H1 (cell line): ENCODE data around the gene UBE2Q2. TPM values are rescaled to one million over a fixed set of nuclear protein-coding genes. Genes with fewer than 3 reads are reported as not detected.

Experiments used
- polyA plus RNA-seq, 7 experiments: library from polyadenylated mRNA; depleted of rRNA in 3 of 7; stranded (reverse) in 5 of 7; unstranded in 2 of 7; fragments of >200 nt in 5 of 7; fragments of 200-250 nt in 2 of 7; gene quantifications; 1 replicate in 5 of 7; 2 replicates in 1 of 7; 4 replicates in 1 of 7; pipeline versions ENCODE4 v1.2.1 to v1.2.3, GENCODE V29; 2011 to 2013; ENCODE audit warnings: missing spikeins in 2 of 7, mixed read lengths in 2 of 7
- small RNA-seq: library from polyadenylated mRNA; stranded (forward); fragments of <200 nt; extraction: miRNeasy Mini kit (QIAGEN cat#:217004); gene quantifications from one replicate; pipeline ENCODE3, GENCODE V24; 2013; ENCODE audit not compliant: insufficient read depth
- total RNA-seq: library from RNA; stranded (reverse); fragmentation: NEBNext Ultra II Directional; extraction: Animal tissue kit (Norgen Biotek cat#: 25700); gene quantifications from 2 replicates; pipeline ENCODE4 v1.2.1, GENCODE V29; 2021

The UBE2Q2 gene
- total and polyA plus RNA-seq, 2 of the 8 experiments (the other 6 are each of a cell fraction or from before 2014, with no cell fraction given) = 10.1 to 22.7 TPM

Small RNA genes within 50 kb of the gene (small RNA-seq; reads per million reads assigned to genes)
- gene RN7SL510P = not detected

Other genes starting within 250 kb of the UBE2Q2 start
- gene SNUPN, start 217.7 kb upstream of the UBE2Q2 start, total RNA-seq = 26.2 and 28.2 TPM in 2 replicates
- gene SNUPN, start 217.7 kb upstream of the UBE2Q2 start, polyA plus RNA-seq (2011; rRNA removed) = 11.6 and 13.3 TPM in 2 replicates
- gene IMP3, start 203.2 kb upstream of the UBE2Q2 start, total RNA-seq = 114 and 122 TPM in 2 replicates
- gene IMP3, start 203.2 kb upstream of the UBE2Q2 start, polyA plus RNA-seq (2011; rRNA removed) = 273 and 278 TPM in 2 replicates
- gene SNX33, start 195.5 kb upstream of the UBE2Q2 start, total RNA-seq = 22.9 and 24.8 TPM in 2 replicates
- gene SNX33, start 195.5 kb upstream of the UBE2Q2 start, polyA plus RNA-seq (2011; rRNA removed) = 14.3 and 15.7 TPM in 2 replicates
- 3.0 and 3.2 TPM in 2 replicates for gene CSPG4, start 130.6 kb upstream of the UBE2Q2 start, total RNA-seq
- gene CSPG4, start 130.6 kb upstream of the UBE2Q2 start, polyA plus RNA-seq (2011; rRNA removed) = 1.4 and 1.9 TPM in 2 replicates
- gene FBXO22, start 60.4 kb downstream of the UBE2Q2 start, total RNA-seq = 66.8 and 67.3 TPM in 2 replicates
- gene FBXO22, start 60.4 kb downstream of the UBE2Q2 start, polyA plus RNA-seq (2011; rRNA removed) = 33.2 and 39.9 TPM in 2 replicates
- not detected in 2 replicates for gene NRG4, start 169.0 kb downstream of the UBE2Q2 start, total RNA-seq
- 0.02 and 0.24 TPM in 2 replicates for gene NRG4, start 169.0 kb downstream of the UBE2Q2 start, polyA plus RNA-seq (2011; rRNA removed)
- gene TMEM266, start 216.5 kb downstream of the UBE2Q2 start, total RNA-seq = 1.7 and 2.6 TPM in 2 replicates
- 2.5 and 2.6 TPM in 2 replicates for gene TMEM266, start 216.5 kb downstream of the UBE2Q2 start, polyA plus RNA-seq (2011; rRNA removed)